MM.1S (cell line): ENCODE results near the gene TULP3.
"Not testable (repeated sequence)": the region's sequence is repeated elsewhere in the genome, so short reads cannot be mapped to it uniquely, and the experiment has no call there.

Experiments
- DNase-seq: peaks from one replicate; pipeline ENCODE4 v3.0.0-alpha.2; 2015
- H2AFZ ChIP-seq: fragments of 300-600 bp; sonication (generic); 2 replicates; pipeline ENCODE4 v1.6.0; 2016; ENCODE audit warnings: antibody characterized with exemption, low read length
- H3F3A ChIP-seq: fragments of 300-600 bp; sonication (generic); 2 replicates; pipeline ENCODE4 v1.6.1; 2016; ENCODE audit warnings: mild to moderate bottlenecking, antibody characterized with exemption, low read length, moderate library complexity, mixed read lengths; ENCODE audit not compliant: insufficient read depth
- H3K27ac ChIP-seq: fragments of 300-600 bp; sonication (generic); 2 replicates; pipeline ENCODE4 v1.5.1; 2016; ENCODE audit warnings: mild to moderate bottlenecking, low read length
- H3K27me3 ChIP-seq: fragments of 300-600 bp; sonication (generic); replicated peaks from 2 replicates; pipeline ENCODE4 v1.6.0; 2016; ENCODE audit warnings: low read length; ENCODE audit not compliant: insufficient read depth
- H3K36me3 ChIP-seq: fragments of 300-600 bp; sonication (generic); replicated peaks from 2 replicates; pipeline ENCODE4 v1.6.1; 2016; ENCODE audit warnings: mild to moderate bottlenecking, low read length, mixed read lengths; ENCODE audit not compliant: insufficient read depth
- H3K4me1 ChIP-seq: fragments of 300-600 bp; sonication (generic); 2 replicates; pipeline ENCODE4 v1.6.1; 2016; ENCODE audit warnings: low read length, mixed read lengths
- H3K4me2 ChIP-seq: fragments of 300-600 bp; sonication (generic); 2 replicates; pipeline ENCODE4 v1.6.0; 2016; ENCODE audit warnings: low read depth, low read length
- H3K4me3 ChIP-seq: fragments of 300-600 bp; sonication (generic); 2 replicates; pipeline ENCODE4 v1.5.1; 2016; ENCODE audit warnings: low read length, mixed read lengths
- H3K79me2 ChIP-seq: fragments of 300-600 bp; sonication (generic); 2 replicates; pipeline ENCODE4 v1.6.1; 2016; ENCODE audit warnings: mixed run types, low read length, mixed read lengths
- H3K9ac ChIP-seq: fragments of 300-600 bp; sonication (generic); 2 replicates; pipeline ENCODE4 v1.6.1; 2016; ENCODE audit warnings: low read length, mixed read lengths
- H3K9me2 ChIP-seq: fragments of 300-600 bp; sonication (generic); replicated peaks from 2 replicates; pipeline ENCODE4 v1.6.1; 2016; ENCODE audit warnings: mild to moderate bottlenecking, low read length, mixed read lengths; ENCODE audit not compliant: insufficient read depth
- H3K9me3 ChIP-seq: fragments of 300-600 bp; sonication (generic); replicated peaks from 2 replicates; pipeline ENCODE4 v1.6.1; 2016; ENCODE audit warnings: mild to moderate bottlenecking, low read length, mixed read lengths; ENCODE audit not compliant: insufficient read depth
- H4K20me1 ChIP-seq: fragments of 300-600 bp; sonication (generic); 2 replicates; pipeline ENCODE4 v1.6.1; 2016; ENCODE audit warnings: mild to moderate bottlenecking, low read length, moderate library complexity, mixed read lengths; ENCODE audit not compliant: insufficient read depth
- EZH2 ChIP-seq: fragments of 300-600 bp; sonication (generic); optimal IDR thresholded peaks from 2 replicates; pipeline ENCODE3; 2017; ENCODE audit warnings: low read depth, mild to moderate bottlenecking, antibody characterized with exemption, low read length, mixed read lengths
- EZH2phosphoT487 ChIP-seq: fragments of 300-600 bp; sonication (generic); IDR thresholded peaks from 2 replicates; pipeline ENCODE4 v1.6.1; 2018; ENCODE audit warnings: antibody characterized with exemption, low read length
- TF ChIP-seq, protein P1 (sequence below): fragments of 300-600 bp; sonication (generic); IDR thresholded peaks from 2 replicates; pipeline ENCODE4 v1.5.1; 2016; ENCODE audit warnings: antibody characterized with exemption, low read length, mixed read lengths

Gene TULP3

DNA sequence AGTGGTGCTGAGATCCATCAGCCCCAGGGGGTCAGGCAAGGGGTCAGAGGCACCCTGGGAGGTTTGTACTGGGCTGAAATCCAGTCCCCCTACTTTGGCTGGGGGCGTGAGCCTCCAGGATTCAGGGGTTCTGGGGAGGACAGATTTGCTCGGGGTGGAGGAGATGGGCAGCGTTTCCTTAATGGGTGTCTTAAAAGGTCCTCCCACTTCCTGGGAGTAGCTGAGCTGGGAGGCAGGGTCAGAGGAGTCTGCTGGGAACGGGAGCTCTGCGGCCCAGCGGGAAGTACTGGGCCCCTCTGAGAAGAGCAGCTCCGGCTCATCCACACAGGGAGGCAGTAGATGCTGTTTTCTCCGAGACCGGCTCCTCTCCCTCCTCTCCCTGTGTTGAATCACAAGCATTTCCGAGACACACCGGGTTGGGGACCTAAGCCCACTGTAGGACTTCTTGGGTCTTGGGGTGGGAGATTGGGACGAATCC, 31.7 kb upstream of the TULP3 start:
- Histone ChIP-seq H3K27ac (no peak overlapping the region), H3K79me2 (no peaks in the 10 kb centered on the region), H3K9ac (no peak overlapping the region), H3F3A (peaks cover 3% of the 10 kb centered on the region; the same call in 1 of the 2 replicates), H4K20me1 (no peaks in the 10 kb centered on the region), H3K9me2 (no peaks in the 10 kb centered on the region), H3K4me2 (no peak overlapping the region), H3K9me3 (no peaks in the 10 kb centered on the region), H2AFZ (no peak overlapping the region), H3K4me1 (no peaks in the 10 kb centered on the region), H3K27me3 (no peaks in the 10 kb centered on the region), H3K36me3 (no peaks in the 10 kb centered on the region), H3K4me3 (no peak overlapping the region)
- no peak for TF ChIP-seq EZH2phosphoT487
- no peak for TF ChIP-seq EZH2
- TF ChIP-seq, protein P1, sequence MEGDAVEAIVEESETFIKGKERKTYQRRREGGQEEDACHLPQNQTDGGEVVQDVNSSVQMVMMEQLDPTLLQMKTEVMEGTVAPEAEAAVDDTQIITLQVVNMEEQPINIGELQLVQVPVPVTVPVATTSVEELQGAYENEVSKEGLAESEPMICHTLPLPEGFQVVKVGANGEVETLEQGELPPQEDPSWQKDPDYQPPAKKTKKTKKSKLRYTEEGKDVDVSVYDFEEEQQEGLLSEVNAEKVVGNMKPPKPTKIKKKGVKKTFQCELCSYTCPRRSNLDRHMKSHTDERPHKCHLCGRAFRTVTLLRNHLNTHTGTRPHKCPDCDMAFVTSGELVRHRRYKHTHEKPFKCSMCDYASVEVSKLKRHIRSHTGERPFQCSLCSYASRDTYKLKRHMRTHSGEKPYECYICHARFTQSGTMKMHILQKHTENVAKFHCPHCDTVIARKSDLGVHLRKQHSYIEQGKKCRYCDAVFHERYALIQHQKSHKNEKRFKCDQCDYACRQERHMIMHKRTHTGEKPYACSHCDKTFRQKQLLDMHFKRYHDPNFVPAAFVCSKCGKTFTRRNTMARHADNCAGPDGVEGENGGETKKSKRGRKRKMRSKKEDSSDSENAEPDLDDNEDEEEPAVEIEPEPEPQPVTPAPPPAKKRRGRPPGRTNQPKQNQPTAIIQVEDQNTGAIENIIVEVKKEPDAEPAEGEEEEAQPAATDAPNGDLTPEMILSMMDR: no peak
- DNase-seq: no peak

DNA sequence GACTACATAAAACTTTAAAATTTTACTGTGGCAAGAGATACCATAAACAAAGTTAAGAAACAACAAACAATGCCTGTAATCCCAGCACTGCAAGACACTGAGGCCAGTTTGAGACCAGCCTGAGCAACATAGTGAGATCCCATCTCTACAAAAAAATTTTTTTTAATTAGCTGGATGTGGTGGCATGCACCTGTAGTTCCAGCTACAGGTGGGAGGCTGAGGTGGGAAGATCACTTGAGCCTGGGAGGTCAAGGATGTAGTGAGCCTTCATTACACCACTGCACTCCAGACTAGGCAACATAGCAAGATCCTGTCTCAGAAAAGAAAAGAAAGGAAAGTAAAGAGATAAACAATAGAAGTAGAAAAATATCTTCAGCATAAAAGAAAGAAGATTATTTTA, 30.5 kb upstream of the TULP3 start:
- no peak for DNase-seq
- Histone ChIP-seq H3K9ac (no peak overlapping the region), H3K4me1 (no peaks in the 10 kb centered on the region), H3K36me3 (no peaks in the 10 kb centered on the region), H3K27me3 (no peaks in the 10 kb centered on the region), H3K79me2 (no peaks in the 10 kb centered on the region), H3K27ac (no peak overlapping the region), H3K9me2 (no peaks in the 10 kb centered on the region), H3K4me3 (no peak overlapping the region), H3K4me2 (no peak overlapping the region), H2AFZ (no peak overlapping the region), H3F3A (peaks cover 3% of the 10 kb centered on the region; the same call in 1 of the 2 replicates), H3K9me3 (no peaks in the 10 kb centered on the region), H4K20me1 (no peaks in the 10 kb centered on the region)
- TF ChIP-seq, protein P1: no peak
- no peak for TF ChIP-seq EZH2

DNA sequence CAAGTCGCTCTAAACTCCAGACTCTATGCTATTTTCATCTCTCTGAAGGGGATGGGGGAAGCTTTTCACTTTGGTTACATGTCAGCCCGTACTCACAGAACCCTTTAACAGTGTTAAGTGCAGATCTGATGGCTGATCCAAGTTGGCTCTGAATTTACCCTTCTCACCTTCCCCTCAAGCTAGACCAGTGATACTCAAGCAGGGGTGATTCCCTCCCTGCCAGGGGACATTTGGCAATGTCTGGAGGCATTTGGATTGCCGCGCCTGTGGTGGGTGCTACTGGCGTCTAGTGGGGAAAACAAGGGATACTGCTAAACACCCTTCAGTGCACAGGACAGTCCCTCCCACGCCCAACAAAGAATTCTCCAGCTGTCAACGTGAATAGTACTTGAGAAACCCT, 27.8 kb upstream of the TULP3 start:
- Histone ChIP-seq H3K4me3 (no peak overlapping the region), H3K9me3 (no peaks in the 10 kb centered on the region), H2AFZ (no peak overlapping the region), H3K27ac (no peak overlapping the region), H3K4me1 (no peaks in the 10 kb centered on the region), H3K9ac (no peak overlapping the region), H3K27me3 (no peaks in the 10 kb centered on the region), H4K20me1 (no peaks in the 10 kb centered on the region), H3F3A (0 out of 2 replicates have a peak, but pooled peaks cover under 1% of the 10 kb centered on the region), H3K4me2 (no peak overlapping the region), H3K79me2 (no peaks in the 10 kb centered on the region), H3K9me2 (no peaks in the 10 kb centered on the region), H3K36me3 (no peaks in the 10 kb centered on the region; the same call in 1 of the 2 replicates)
- TF ChIP-seq EZH2: no peak
- TF ChIP-seq EZH2phosphoT487: no peak
- TF ChIP-seq, protein P1: no peak
- DNase-seq: no peak

DNA sequence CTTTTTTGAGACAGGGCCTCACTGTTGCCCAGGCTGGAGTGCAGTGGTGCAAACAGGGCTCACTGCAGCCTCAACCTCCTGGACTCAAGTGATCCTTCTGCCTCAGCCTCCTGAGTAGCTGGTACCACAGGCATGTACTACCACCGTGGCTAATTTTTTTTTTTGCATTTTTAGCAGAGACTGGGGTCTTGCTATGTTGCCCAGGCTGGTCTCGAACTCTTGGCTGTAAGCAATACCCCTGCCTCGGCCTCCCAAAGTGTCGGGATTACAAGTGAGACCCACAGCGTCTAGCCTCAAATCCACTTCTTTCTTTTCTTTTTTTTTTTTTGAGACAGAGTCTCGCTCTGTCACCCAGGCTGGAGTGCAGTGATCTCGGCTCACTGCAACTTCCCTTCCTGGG, 27.3 kb upstream of the TULP3 start:
- not testable (repeated sequence) for H3K36me3 ChIP-seq, H4K20me1 ChIP-seq, H3F3A ChIP-seq, H3K4me1 ChIP-seq, DNase-seq, H3K9ac ChIP-seq, H3K79me2 ChIP-seq, H3K4me2 ChIP-seq, H3K27me3 ChIP-seq, H3K27ac ChIP-seq, H3K9me3 ChIP-seq, H2AFZ ChIP-seq, H3K4me3 ChIP-seq, H3K9me2 ChIP-seq
